ENCODE data around the gene TBCE.

Gene TBCE, protein sequence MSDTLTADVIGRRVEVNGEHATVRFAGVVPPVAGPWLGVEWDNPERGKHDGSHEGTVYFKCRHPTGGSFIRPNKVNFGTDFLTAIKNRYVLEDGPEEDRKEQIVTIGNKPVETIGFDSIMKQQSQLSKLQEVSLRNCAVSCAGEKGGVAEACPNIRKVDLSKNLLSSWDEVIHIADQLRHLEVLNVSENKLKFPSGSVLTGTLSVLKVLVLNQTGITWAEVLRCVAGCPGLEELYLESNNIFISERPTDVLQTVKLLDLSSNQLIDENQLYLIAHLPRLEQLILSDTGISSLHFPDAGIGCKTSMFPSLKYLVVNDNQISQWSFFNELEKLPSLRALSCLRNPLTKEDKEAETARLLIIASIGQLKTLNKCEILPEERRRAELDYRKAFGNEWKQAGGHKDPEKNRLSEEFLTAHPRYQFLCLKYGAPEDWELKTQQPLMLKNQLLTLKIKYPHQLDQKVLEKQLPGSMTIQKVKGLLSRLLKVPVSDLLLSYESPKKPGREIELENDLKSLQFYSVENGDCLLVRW

DNA sequence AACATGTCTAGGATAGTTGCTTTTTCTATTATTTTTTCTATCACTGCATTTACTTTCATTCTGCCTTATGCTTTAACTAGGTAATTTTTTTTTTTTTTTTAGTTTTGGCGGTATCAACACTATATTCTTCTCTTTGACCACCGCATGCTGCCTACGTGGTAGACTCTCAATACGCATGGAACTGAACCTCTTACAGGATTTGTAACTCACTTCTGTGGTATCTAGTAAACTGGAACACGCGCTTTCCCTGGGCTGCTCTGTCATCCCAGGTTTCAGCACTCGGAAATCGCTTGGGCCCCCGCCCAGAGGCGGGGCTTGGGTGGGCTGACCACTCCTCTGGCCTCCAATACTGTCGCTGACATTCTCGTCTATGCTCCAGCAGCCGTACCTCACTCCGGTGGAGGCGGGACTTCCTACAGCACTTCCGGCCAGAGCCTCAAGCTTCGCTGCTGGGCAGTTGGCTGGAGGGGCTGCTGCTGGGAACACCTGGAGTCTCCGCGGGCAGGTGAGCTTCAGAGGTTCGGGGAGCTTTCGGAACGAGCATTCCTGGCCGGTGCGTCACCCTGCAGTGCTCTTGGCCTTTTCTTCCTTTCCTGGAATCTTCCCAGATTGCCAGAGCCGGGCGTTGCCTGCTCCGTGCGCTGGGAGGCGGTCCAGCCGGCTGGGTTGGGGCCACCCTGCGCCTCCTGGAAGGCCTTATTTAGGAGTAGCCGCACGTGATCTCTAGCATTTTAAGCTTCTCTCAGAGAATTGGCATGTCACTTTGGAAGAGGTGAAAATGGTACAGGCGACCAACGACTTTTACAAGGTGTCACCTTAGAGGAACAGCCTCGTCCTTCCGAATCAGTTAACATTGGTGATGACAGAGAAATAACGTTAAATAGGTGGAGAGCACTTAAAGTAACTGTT lies at the start of gene TBCE:
TBCE (plus strand) TSS at position 428 of the 909 bp plus-strand sequence. CDS start 12,623 bp downstream, outside the sequence.
- peak; percentile 97 for DNase-seq (ENCODE audit: low spot score)

DNA sequence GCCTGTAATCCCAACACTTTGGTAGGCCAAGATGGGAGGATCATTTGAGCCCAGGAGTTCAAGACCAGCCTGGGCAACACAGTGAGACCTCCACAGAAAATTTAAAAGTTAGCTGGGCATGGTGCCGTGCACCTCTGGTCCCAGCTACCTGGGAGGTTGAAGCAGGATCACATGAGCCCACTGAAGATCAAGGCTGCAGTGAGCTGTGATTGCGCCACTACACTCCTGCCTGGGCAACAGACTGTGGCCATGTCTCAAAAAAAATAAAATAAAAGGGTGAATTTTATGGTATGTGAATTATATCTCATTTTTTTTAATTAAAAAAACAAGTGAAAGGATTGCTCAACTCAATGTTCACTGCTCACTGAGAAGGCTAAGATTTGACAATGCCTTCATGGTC lies 48.0 kb upstream of the TBCE start:
- no peak for DNase-seq (ENCODE audit: low spot score)

DNA sequence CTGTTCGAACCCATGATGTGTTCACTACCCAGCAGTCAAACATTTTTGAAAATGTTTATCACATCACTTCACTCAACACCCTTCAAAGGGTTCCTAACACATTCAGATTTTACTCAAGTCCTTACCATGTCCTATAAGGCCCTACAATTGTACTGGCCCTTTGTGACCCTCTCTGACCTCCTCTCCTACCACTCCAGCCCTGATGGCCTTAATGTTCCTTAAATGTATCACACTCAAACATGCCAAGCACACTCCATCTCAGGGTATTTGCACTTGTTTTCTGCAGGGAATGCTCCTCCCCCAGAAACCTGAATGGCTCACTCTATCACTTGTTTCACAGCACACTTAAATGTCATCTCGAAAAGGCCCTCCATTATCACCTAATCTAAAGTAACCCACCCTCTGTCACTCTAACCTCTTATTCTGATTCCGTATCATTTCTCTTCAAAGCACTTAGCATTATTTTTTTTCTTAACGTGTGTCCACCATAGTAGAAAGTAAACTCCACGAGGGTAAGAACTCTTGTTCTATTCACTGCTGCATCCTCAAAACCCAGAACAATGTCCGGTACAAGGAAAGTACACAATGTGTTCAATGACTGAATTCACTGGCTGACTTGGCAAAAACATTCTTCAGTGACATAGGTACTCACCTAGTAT lies 46.6 kb upstream of the TBCE start:
- DNase-seq (ENCODE audit: low spot score) = no peak

DNA sequence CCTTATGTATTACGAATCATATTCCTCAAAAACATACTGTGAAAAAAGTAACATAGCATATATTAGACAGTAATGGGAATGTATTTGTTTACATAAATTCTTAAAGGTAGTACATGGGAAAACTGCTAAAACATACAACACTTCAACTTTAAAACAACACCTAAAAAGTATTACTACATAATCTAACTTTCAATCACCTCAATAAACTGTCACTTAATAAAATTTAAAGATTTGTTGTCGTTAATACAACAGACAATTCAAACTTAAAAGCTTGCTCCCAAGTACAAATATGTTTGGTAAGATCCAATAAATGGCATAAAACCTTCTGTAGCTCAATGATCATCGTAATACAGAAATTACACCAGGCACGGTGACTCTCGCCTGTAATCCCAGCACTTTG lies 42.9 kb upstream of the TBCE start:
- DNase-seq (ENCODE audit: low spot score) = no peak

DNA sequence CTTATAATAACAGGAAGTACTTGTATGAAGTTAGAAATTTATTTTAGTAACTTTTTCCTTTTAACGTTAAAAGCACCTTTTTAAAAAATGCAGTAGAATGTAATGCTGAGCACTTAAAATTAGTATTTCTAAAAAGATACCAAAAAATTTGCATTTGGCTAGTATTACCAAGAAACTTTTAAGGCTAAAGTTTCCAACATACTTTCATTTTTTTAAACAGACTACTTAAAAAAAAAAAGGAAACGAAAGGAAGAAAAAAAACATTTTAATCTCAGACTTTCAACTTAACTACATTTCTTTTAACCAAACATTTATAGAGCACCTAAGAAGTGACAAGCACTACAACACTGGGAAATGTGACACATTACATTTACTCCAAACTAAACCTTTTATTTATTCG lies 42.1 kb upstream of the TBCE start:
- DNase-seq (ENCODE audit: low spot score) = no peak

DNA sequence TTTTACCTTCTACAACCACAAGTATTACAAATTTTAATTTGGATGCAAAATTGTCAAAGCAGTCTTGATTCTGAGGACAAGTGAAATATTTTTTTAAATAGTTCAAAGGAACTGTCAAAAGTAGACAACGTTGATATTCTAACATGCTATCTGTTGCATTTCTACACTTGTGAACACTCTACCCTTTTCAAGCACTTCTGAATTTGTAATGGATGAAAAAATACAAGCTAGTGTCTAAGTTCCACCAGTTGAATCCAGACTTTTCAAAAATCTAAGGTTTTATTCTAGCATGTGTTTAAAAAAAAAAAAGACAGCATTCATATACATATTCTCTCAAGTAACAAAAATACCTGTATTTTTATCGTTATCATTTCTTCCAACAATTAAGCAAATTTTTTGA lies 41.4 kb upstream of the TBCE start:
- DNase-seq (ENCODE audit: low spot score) = no peak

DNA sequence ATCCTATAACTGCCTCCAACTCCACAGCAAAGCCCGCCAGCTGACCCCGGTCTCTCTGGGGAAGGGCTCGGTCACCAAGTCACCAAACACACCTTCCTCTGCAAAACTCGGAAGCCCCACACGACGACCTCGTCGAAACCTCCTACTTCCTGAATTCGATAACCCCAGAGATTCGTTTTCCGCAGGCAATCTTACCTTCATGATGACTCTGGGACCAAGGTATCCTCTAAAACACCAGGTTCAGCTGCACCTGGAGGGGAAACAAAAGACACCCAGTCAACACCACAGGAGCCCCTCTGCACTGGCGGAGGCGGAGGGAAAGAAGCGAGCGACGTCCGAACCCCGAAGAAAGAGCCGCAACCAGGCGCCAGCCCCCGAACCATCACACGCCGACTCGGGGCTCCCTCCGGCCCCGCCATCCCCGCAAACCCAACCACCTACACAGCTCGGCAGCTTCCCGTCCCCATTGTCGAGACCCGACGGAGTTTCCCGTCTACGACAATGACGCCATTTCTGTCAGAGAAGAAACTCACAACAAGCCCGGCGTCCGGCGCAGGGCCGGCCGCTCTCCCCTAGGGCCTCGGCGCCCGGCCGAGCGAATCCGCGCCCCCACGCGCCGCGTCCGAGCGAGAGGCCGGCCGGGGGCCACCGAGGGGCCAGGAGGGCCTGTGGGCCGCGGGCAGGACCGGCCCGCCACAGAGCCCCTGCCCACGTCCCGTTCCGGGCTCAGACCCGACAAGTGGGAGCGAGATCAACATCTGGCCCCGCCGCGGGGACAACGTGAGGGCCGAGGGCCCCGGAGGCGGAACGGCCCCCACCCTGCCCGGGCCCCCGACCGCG lies 40.3 kb upstream of the TBCE start:
- peak; percentile 34 for DNase-seq (ENCODE audit: low spot score)

DNA sequence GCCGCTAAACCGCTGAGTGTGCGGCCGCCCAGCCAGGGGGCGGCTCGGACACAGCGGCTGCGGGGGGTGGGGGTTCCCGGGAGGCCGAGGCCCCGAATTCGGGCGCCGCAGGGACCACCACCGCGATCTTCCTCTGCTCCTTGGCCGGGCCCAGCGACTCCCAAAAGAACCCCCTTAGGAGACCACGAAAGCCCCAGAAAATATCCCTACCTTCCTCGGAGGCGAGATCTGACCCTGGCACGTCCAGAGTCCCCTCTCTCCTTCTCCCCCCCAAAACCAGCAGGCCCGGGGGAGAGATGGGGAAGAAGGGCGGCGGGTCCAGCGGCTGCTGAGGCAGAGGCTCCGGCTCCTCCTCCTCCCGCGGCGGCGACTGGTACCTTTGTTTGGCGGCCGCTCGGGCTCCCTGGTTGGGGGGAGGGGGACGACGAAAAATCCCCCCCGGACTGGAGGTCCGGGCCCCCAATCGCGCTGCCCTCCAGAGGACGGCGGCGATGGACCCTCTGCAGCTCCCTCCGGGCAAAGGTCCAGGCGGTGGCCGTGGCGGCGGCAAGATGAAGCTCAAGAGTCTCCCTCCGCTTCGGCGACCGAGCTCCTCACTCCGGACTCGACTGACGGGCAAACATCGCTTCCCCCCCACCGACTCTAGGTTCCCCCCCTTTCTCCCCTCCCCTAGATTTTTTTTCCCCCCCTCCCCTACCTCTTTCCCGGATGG lies 39.5 kb upstream of the TBCE start, which contains the start of gene ARID4B:
ARID4B (minus strand) TSS at position 621 of the 712 bp plus-strand sequence. CDS start 1,260 bp downstream, outside the sequence.
- peak; percentile 41 for DNase-seq (ENCODE audit: low spot score)

DNA sequence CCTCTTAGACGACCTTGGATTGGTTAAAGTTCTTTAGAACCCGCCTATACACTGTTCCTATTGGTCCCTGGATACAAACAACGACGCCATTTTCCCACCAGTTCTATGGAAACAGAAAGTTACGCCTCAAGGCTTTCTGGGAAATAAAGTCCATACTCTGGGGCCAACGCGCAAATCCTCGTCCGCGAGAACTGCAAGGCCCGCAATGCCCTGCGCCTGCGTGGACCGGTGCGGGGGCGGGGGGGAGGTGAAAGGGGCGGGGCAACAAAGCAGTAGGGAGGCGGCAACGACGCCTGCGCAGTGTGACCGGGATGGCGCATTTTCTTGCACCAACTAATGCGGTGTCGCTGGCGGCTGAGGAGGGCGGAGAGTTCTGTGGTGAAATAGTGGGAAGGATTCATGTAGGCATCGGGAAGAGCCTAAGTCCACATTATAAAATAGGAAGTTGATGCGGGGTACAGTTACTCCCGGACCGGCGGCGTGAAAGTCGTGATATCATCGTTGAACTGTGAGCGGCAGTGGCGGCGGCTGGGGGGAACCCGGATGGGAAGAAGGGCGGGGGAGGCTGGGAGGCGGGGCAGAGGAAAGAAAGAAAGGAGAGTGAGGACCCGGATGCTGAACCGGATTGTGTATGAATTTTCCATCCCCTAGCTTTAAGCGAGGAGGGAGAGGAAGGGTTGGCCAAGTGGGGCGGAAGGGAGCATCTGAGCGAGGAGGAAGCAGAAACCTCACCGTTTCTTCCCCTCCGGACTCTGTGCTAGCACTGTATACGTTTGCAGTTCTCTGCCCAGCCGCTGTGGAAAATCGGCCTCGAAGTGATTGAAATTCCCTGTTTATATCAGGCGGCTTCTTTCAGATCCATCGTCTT lies 38.7 kb upstream of the TBCE start, which contains the start of gene GGPS1:
GGPS1 (plus strand) TSS at position 300 of the 868 bp plus-strand sequence. CDS start 6,695 bp downstream, outside the sequence.
- DNase-seq (ENCODE audit: low spot score) = peak; percentile 97

DNA sequence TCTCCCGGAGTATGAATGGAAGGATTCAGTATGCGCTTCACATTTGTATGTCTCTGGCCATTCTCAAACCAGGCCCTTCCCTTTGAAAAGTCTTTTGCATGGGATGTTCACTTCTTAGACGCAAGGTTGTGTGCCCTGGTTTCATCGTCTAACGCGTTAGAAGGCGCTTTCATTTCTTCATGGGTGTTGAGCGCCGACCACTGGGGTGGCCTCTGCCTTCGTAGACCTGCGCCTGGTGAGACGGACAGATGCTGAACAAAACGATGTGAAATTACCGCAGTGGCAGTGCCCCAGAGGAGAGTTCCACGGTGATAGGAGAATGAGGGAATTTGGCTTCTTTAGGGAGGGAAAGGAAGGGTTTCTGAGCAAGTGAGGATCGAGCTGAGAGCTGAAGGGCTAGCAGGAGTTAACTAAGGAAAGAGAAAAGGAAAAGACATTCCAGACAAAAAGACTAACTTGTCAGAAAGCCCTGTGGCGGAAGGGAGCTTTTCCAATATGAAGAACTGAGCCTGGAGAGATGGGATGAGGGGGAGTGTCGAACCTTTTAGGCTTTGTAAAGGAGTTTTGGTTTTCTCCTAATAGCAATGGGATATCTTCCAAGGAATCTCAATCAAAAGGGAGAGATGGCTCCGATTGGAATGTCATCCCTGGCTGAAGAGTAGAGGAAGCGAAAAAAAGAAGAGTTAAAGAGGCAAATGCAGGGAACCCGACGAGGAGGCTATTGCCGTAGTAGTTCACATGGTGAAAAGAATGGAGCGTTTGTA lies 37.9 kb upstream of the TBCE start:
- DNase-seq (ENCODE audit: low spot score) = peak; percentile 24

DNA sequence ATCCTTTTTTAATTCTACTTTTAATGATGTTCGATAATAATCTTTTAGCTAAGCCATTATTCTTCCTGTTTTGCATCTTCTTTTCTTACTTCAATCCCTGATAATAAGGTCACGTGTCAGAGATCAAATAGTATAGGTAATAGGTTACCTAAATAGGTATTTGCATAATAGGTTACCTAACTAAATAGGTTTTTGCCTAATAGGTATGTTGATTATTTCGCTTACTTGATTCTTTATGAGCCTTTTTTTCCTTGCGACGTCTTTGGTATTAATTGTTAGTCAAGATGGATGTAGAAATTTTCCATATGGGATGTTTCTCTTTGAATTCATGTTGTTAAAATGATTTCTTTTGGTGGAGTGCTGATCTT lies 36.3 kb upstream of the TBCE start:
- no peak for DNase-seq (ENCODE audit: low spot score)

DNA sequence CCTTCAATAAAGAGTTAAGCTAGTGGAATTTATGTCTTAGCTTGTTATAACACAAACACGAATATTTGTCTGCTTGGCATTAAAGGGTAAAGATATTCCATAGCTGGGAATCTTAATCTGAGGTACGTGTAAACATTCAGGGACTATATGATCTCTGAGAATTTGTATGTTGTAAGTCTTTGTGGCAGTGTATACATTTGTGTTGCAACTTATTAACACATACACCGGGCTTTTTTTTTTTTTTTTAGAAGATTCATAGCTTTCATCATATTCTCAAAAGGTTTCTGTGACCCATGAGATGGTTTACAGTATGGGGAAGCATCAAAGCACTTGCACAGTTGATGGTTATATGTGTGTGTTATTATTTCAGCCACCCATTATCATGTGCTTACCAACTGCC lies 35.8 kb upstream of the TBCE start:
- DNase-seq (ENCODE audit: low spot score) = no peak

DNA sequence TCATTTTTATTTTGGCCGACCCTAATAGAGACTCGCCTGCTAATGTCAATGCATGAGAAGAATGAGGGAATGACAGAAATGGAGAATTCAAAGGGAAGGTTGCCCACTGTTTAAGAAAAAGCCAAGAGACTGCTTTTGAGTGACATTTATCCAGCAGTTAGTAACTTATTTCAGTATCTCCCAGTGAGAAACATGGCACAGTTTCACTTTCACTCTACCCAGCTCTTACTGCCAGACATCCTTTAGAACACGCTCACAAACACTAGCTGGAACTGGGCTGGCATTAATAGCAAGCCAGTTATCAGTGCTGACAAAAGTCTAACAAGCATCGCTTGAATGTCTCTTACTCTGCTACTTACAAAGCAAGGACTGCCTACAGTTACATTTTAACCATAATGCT lies 30.3 kb upstream of the TBCE start:
- DNase-seq (ENCODE audit: low spot score) = no peak

DNA sequence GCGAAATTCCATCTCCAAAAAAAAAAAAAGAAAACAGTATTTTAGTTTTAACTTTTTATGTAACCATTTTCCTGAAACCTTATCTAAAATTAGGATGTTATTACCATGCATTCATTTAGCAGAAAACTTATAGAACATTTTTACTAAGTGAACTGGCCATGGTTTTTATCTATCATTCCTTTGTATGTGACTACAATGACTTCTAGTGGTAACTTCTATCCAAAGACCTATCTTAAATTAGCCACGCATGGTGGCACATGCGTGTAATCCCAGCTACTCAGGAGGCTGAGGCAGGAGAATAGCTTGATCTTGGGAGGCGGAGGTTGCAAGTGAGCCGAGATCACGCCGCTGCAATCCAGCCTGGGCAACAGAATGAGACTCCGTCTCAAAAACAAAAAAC lies 27.5 kb upstream of the TBCE start:
- DNase-seq (ENCODE audit: low spot score) = no peak

DNA sequence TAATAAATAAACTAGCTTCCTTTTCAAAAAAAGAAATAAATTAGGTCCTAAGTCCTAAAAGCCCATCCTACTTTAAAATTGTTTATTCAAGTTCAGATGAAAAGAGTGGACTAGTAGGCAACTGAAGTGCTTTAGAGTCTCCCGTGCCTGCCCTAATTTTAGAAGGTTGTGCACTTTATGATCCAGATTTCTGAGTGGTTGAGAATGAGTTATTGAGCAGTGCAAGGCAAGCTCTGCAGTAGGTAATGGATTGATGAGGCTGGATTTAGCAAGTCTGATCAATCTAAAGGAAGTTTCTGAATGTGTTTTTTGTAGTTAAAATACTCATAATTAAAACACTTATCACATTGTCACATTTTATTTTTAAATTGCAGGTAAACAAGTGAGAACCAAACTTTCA lies 25.9 kb upstream of the TBCE start:
- DNase-seq (ENCODE audit: low spot score) = no peak

DNA sequence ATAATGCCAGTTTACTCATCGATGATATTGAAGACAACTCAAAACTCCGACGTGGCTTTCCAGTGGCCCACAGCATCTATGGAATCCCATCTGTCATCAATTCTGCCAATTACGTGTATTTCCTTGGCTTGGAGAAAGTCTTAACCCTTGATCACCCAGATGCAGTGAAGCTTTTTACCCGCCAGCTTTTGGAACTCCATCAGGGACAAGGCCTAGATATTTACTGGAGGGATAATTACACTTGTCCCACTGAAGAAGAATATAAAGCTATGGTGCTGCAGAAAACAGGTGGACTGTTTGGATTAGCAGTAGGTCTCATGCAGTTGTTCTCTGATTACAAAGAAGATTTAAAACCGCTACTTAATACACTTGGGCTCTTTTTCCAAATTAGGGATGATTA lies 25.2 kb upstream of the TBCE start:
- DNase-seq (ENCODE audit: low spot score) = no peak

DNA sequence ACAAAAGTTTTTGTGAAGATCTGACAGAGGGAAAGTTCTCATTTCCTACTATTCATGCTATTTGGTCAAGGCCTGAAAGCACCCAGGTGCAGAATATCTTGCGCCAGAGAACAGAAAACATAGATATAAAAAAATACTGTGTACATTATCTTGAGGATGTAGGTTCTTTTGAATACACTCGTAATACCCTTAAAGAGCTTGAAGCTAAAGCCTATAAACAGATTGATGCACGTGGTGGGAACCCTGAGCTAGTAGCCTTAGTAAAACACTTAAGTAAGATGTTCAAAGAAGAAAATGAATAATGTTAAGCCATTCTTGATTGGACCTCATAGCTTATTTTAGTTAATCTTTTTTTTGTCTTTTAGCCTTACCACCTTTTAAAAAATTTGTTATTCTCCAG lies 24.8 kb upstream of the TBCE start:
- no peak for DNase-seq (ENCODE audit: low spot score)

DNA sequence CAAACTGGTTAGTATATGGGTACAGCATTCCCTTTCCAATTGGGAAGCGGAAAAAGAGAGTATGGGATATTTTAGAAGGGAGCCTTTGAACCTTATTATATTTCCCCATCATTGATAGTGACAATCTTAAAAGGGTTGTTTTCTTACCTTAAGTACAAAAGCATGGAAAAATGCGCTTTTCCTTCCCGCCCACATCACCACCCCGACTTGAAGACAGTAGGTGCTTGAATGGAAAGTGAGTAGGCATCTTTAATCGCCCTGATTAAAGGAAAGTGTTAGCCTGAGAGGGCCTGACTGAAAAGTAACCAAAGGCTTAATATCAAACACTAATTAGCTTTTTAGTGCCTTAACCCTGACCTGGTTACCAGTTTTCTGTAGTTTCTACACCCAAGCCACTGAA lies 23.5 kb upstream of the TBCE start:
- no peak for DNase-seq (ENCODE audit: low spot score)

DNA sequence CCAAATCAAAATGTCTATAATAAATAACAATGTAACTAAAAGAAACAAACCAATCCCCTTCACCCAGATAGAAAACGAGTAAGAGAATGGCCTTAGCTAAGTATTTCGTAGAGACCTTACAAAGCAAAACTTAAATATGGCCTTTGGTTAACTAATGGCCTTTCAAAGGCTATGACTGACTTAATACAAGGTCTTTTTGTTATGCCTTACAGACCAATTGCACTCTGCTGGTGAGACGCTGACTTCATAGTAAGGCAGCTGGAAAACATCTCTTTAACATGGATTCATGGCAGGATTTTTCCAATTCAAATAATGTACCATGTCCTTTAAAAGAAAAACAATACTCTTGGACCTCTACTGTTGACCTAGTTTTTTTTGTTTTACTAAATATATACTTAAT lies 15.8 kb upstream of the TBCE start:
- DNase-seq (ENCODE audit: low spot score) = no peak

Measured in hepatic stellate cell (primary cell).